Ovary (tissue), 9 donors: Measurements from ENCODE around the gene TRABD2B. TPM values are rescaled to one million over a fixed set of nuclear protein-coding genes. Genes with fewer than 3 reads are reported as not detected.

Experiments
- DNase-seq, 5 donors: peaks; one replicate each; pipeline ENCODE4 v3.0.0-alpha.2; 2019 to 2020
- H3K27ac ChIP-seq, 2 donors: fragments of 200-600 bp; one replicate each; pipeline versions ENCODE4 v1.5.1 to v1.8.0; 2019 to 2022
- H3K27me3 ChIP-seq: fragments of 200-600 bp; one replicate; pipeline ENCODE4 v1.8.0; 2022
- H3K36me3 ChIP-seq: fragments of 200-600 bp; sonication (generic); one replicate; pipeline ENCODE4 v1.5.1; 2019
- H3K4me1 ChIP-seq: one replicate; pipeline ENCODE4 v1.8.1; 2013; ENCODE audit warnings: mild to moderate bottlenecking, moderate library complexity; ENCODE audit not compliant: insufficient read depth
- H3K4me3 ChIP-seq: fragments of 200-600 bp; sonication (generic); one replicate; pipeline ENCODE4 v1.5.1; 2017
- H3K9me3 ChIP-seq, 2 donors: fragments of 200-600 bp in 1 of 2; sonication (generic) in 1 of 2; one replicate each; pipeline versions ENCODE4 v1.5.1 to v1.8.1; 2013 to 2019; ENCODE audit warnings: mild to moderate bottlenecking in 1 of 2, moderate library complexity in 1 of 2
- EP300 ChIP-seq: sonication (generic); formaldehyde crosslinking; IDR thresholded peaks from one replicate; pipeline ENCODE4 v1.6.1; 2017; ENCODE audit warnings: antibody characterized with exemption
- POLR2A ChIP-seq: fragments of 450-650 bp; IDR thresholded peaks from one replicate; pipeline ENCODE4 v1.6.1; 2017; ENCODE audit warnings: antibody characterized with exemption, mild to moderate bottlenecking, moderate library complexity
- WGBS, 3 donors: extraction: QIAGEN DNeasy Blood & Tissue Kit in 1 of 3; methylation state at CpG; one replicate each; pipeline versions ENCODE4 v1.1.5 to v1.1.7; 2013 to 2017; 5-methylcytosine and 5-hydroxymethylcytosine counted together
- intact Hi-C, 4 donors: fragments of 100-400 bp; cut with DNase I; formaldehyde crosslinking; loops; one replicate each; pipeline versions ENCODE4 v1.11.0 to v1.15.1; 2022 to 2023
- polyA plus RNA-seq, 2 donors: library from polyadenylated mRNA; stranded (reverse); fragments of 200-250 nt in 1 of 2; fragments of 350-450 nt in 1 of 2; fragmentation: Illumina TruSeq in 1 of 2; extraction: RNeasy Lipid Tissue Mini Kit (QIAGEN cat#74804) in 1 of 2; gene quantifications; one replicate each; pipeline ENCODE4 v1.2.3, GENCODE V29; 2013 to 2014
- total RNA-seq, 7 donors: library from RNA; depleted of rRNA in 2 of 7; stranded (reverse); fragments of >200 nt in 2 of 7; fragmentation: NEBNext Ultra II Directional in 3 of 7; extraction: Animal tissue kit (Norgen Biotek cat#: 25700) in 3 of 7; gene quantifications; one replicate each; pipeline versions ENCODE4 v1.1.0 to v1.2.4, GENCODE V29; 2016 to 2023
- TF ChIP-seq, protein P1 (sequence below), 3 donors: fragments of 450-650 bp in 2 of 3; fragments of 200-600 bp in 1 of 3; IDR thresholded peaks; one replicate each; pipeline versions ENCODE4 v1.5.1 to v1.8.0; 2016 to 2022; ENCODE audit warnings: antibody characterized with exemption in 3 of 3, mild to moderate bottlenecking in 1 of 3
- donor health status: DM: no; HTN: no; CAD: no; lungs with moderate emphysema.
- donor health status: DM: no; HTN: no; CAD: no.
- donor health status: Bipolar disorder and iron deficiency.
- donor health status: DM: yes; HTN: yes; CAD: no.
- donor health status: DM: no; HTN: no; CAD: no.
- donor health status: DM: yes; HTN: yes; CAD: no.

TRABD2B gene
- total and polyA plus RNA-seq, 9 donors = 0.18 to 1.6 (median 0.52) TPM

DNA sequence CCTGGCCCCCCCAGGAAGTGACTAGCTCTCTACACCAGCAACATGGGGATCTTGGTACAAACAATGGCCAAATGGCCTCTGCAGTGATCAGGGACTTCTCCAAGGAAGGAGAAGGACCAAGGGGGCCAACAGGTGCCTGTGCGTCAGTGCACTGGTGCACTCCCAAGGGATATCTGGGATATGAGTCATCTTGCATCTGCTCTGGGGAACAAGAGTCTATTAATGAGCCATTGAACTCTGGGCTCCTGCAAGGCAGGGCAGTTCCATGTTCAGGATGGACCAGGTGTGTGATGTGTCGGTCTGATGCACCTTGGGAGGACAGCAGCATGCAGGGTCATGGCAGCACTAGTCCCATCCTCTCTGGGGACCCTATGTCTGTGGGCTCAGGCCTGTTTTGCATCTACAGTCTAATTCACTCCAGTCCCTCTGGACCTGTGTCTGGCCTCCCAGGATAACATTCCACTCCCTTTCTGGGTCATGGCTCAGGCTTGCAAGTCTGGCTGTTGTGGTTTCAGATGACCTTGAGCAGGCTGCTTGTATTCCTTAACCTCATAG, 125.3 kb downstream of the TRABD2B start:
- Histone ChIP-seq H3K27me3 (no peaks in the 10 kb centered on the region), H3K36me3 (no peaks in the 10 kb centered on the region), H3K4me3 (no peak overlapping the region), H3K9me3 (no peaks in the 10 kb centered on the region), H3K4me1 (peaks cover 6% of the 10 kb centered on the region), H3K27ac (no peak overlapping the region)
- WGBS, 3 donors = 69 to 77% (median 77%) methylated on average over 2 of the region's 2 CpGs
- intact Hi-C loops = no loop called here
- TF ChIP-seq EP300 (no peak), POLR2A (no peak)
- TF ChIP-seq, protein P1, sequence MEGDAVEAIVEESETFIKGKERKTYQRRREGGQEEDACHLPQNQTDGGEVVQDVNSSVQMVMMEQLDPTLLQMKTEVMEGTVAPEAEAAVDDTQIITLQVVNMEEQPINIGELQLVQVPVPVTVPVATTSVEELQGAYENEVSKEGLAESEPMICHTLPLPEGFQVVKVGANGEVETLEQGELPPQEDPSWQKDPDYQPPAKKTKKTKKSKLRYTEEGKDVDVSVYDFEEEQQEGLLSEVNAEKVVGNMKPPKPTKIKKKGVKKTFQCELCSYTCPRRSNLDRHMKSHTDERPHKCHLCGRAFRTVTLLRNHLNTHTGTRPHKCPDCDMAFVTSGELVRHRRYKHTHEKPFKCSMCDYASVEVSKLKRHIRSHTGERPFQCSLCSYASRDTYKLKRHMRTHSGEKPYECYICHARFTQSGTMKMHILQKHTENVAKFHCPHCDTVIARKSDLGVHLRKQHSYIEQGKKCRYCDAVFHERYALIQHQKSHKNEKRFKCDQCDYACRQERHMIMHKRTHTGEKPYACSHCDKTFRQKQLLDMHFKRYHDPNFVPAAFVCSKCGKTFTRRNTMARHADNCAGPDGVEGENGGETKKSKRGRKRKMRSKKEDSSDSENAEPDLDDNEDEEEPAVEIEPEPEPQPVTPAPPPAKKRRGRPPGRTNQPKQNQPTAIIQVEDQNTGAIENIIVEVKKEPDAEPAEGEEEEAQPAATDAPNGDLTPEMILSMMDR (IDR thresholded peaks at IDR 0.05) = no peak
- no peak for DNase-seq

DNA sequence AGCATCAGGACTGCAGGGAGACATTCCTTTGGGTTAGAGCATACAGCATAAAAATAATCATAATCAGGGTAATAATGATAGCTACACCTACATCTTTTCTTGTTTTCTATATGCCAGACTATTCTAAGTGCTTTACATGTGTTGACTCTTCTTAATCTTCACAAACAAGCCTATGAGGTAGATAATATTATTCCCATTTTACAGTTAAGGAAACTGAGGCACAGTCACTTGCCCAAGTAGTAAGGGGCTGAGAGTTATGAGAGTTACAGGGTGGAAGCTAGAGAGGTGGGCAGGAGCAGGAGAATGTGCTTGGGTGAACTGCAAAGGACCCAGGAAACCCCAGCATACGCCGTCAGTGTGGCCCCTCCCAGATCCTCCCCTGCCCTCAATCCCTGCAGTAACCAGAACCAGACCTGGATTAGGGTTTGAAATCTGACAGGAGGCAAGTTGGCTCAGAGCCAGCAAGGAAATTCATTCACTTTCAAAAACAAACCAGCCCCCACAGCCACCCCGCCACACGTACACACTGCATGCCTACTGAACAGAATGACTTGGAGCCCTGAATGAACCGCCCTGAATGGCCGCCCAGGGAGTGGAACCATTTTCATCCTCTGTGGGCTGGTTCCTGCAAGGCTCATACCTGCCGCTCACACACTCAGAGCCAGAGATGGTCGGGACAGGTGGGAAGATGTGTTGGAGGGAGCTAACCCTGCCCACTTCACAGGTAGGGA, 126.1 kb downstream of the TRABD2B start:
- Histone ChIP-seq H3K9me3 (no peaks in the 10 kb centered on the region), H3K27ac (no peak overlapping the region), H3K27me3 (no peaks in the 10 kb centered on the region), H3K36me3 (no peaks in the 10 kb centered on the region), H3K4me3 (no peak overlapping the region), H3K4me1 (peaks cover 6% of the 10 kb centered on the region)
- TF ChIP-seq POLR2A = no peak
- TF ChIP-seq, protein P1 (IDR thresholded peaks at IDR 0.05) = no peak
- TF ChIP-seq EP300 = no peak
- 68 to 82% (median 71%) methylated on average over 8 of the region's 8 CpGs for WGBS, 3 donors
- no peak for DNase-seq
- intact Hi-C loops = no loop called here

DNA sequence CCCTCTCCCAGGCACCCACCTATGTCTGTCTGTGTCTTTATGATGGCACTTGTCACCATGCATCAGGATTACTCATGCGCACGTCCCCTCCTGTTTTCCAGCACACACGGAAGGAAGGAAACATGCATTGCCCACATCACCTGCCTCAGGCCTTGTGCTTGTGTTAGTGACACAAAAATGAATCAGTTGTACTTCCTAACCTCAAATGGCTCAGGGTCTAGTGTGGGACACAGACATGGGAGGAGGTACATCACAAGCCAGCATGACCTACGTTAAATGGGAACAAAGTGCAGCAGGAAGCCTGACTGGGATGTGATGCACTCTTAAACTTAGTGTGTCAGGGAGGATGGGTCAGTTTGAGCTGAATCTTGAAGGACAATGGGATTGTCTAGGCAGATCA, 126.7 kb downstream of the TRABD2B start:
- DNase-seq = no peak
- intact Hi-C loops = no loop called here
- Histone ChIP-seq H3K27me3 (no peaks in the 10 kb centered on the region), H3K36me3 (no peaks in the 10 kb centered on the region), H3K9me3 (no peaks in the 10 kb centered on the region), H3K4me3 (no peak overlapping the region), H3K27ac (no peak overlapping the region), H3K4me1 (peaks cover 6% of the 10 kb centered on the region)
- 87 to 94% (median 92%) methylated on average over 4 of the region's 4 CpGs for WGBS, 3 donors
- TF ChIP-seq EP300 (no peak), POLR2A (no peak)
- TF ChIP-seq, protein P1 (IDR thresholded peaks at IDR 0.05) = no peak

DNA sequence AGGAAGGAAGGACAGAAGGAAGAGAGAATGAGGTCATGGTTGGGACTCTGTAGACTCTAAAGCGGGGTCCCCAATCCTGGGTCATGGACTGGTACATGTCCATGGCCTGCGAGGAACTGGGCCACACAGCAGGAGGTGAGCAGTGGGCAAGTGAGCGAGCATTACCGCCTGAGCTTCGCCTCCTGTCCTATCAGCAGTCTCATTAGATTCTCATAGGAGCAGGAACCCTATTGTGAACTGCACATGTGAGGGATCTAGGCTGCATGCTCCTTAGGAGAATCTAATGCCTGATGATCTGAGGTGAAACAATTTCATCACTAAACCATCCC, 128.9 kb downstream of the TRABD2B start:
- H3K36me3 ChIP-seq = no peaks in the 10 kb centered on the region
- 85 to 93% (median 89%) methylated on average over 5 of the region's 5 CpGs for WGBS, 3 donors
- DNase-seq = no peak
- H3K4me3 ChIP-seq = no peak overlapping the region
- H3K4me1 ChIP-seq = peaks cover 6% of the 10 kb centered on the region
- H3K27ac ChIP-seq = no peak overlapping the region
- intact Hi-C loops = no loop called here
- no peaks in the 10 kb centered on the region for H3K27me3 ChIP-seq
- TF ChIP-seq, protein P1 (IDR thresholded peaks at IDR 0.05) = no peak
- no peak for TF ChIP-seq EP300
- TF ChIP-seq POLR2A = no peak
- no peaks in the 10 kb centered on the region for H3K9me3 ChIP-seq
